ENCODE results near the gene CTSV. TPM values are rescaled to one million over a fixed set of nuclear protein-coding genes. Genes with fewer than 3 reads are reported as not detected.
"Not testable (repeated sequence)": the region's sequence is repeated elsewhere in the genome, so short reads cannot be mapped to it uniquely, and the experiment has no call there.

The CTSV gene
- total and polyA plus RNA-seq, 3 donors from 2014 or later, result 96.6 to 319 (median 107) TPM

DNA sequence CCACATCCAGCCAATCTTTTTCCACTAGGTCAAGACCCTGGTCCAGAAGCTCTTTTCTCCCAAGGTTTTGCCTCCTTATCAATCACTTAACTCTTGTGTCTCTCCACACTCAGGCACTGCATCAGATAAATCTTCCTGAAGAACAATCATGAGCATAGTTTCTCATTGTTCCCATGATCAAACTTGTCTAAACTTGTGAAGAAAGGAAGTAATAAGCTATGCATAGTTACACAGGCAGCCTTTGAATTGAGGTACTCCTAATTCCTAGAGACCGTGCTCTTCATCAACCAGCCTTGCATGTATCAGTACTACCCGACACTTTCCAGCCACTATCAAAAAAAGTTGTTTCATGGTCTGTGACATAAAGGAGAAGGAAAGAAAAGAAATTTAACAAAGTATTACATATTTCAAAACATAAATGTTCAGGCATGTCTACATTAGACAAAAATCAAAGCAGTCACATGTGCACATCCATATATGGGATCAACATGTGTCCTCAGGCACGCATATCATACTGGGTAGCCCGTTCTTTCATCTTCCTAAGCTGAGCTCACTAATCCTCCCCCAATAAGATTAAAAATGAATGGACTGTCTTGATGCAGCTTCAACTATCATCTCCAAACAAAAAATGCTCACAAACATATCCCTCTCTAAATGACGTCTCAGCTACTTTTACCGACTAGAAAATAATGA lies 41.8 kb downstream of the CTSV start:
- H3K27ac ChIP-seq; DNase-seq; H3K4me1 ChIP-seq; H3K4me3 ChIP-seq; H3K36me3 ChIP-seq (ENCODE audit: low read depth, missing control alignments); intact Hi-C loops (cut with DNase I; ENCODE audit: low total_unique reads); H3K9me3 ChIP-seq; H3K27me3 ChIP-seq: not testable (repeated sequence)
- WGBS, 2 donors, result 67 to 84% methylated on average over 6 of the region's 6 CpGs

- no CpG with 5 or more reads among the region's 2 CpGs for WGBS, 2 donors
- H3K9me3 ChIP-seq; intact Hi-C loops (cut with DNase I; ENCODE audit: low total_unique reads); H3K4me3 ChIP-seq; DNase-seq; H3K36me3 ChIP-seq (ENCODE audit: low read depth, missing control alignments); H3K4me1 ChIP-seq; H3K27ac ChIP-seq; H3K27me3 ChIP-seq: not testable (repeated sequence)
Measured at GRCh38 chr9:96994531-96995016, 44.4 kb downstream of the CTSV start.

DNA sequence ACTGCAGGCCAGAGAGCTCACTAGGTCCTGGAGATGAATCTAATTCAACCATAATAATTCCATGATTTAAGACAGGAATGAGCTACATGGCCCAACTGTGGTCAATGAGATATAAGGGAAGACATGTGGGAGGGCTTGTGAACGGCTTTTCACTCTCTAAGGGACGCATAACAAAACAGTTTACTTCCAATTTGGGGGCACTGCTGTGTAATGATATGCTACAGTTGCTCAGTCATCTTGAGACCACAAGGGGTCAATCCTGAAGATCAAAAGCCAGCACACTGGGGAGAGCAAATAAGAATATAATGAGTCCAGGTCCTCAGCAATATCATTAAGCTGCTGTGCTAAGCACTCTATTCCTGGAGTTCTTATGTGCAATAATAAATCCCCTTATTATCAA lies 46.6 kb downstream of the CTSV start:
- 79% methylated on average over 2 of the region's 2 CpGs for WGBS, 2 donors
- H3K4me3 ChIP-seq; H3K4me1 ChIP-seq; H3K9me3 ChIP-seq; DNase-seq; H3K27ac ChIP-seq; H3K36me3 ChIP-seq (ENCODE audit: low read depth, missing control alignments); H3K27me3 ChIP-seq; intact Hi-C loops (cut with DNase I; ENCODE audit: low total_unique reads): not testable (repeated sequence)

GRCh38 chr9:96989747-96990318 lies 49.1 kb downstream of the CTSV start:
- H3K4me3 ChIP-seq; H3K9me3 ChIP-seq; DNase-seq; H3K27me3 ChIP-seq; H3K27ac ChIP-seq; intact Hi-C loops (cut with DNase I; ENCODE audit: low total_unique reads); H3K36me3 ChIP-seq (ENCODE audit: low read depth, missing control alignments); H3K4me1 ChIP-seq: not testable (repeated sequence)
- 68 to 86% methylated on average over 1 of the region's 1 CpG for WGBS, 2 donors

DNA sequence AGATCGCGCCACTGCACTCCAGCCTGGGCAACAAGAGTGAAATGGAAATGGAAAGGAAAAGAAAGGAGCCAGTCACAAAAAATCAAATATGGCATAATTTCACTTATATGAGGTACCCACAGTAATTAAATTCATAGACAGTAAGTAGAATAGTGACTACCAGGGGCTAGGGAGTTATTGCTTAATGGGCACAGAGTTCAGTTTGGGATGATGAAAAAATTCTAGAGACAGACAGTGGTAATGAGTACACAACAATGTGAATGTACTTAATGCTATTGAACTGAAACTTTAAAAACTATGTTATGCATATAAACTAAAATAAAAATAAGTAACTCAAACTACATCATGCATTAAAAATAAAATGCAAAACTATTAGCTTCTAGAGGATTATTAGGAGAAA lies 54.1 kb downstream of the CTSV start:
- DNase-seq; H3K9me3 ChIP-seq; H3K27ac ChIP-seq; H3K36me3 ChIP-seq (ENCODE audit: low read depth, missing control alignments); H3K27me3 ChIP-seq; intact Hi-C loops (cut with DNase I; ENCODE audit: low total_unique reads); H3K4me3 ChIP-seq; H3K4me1 ChIP-seq: not testable (repeated sequence)
- 89 to 100% methylated on average over 2 of the region's 2 CpGs for WGBS, 2 donors

DNA sequence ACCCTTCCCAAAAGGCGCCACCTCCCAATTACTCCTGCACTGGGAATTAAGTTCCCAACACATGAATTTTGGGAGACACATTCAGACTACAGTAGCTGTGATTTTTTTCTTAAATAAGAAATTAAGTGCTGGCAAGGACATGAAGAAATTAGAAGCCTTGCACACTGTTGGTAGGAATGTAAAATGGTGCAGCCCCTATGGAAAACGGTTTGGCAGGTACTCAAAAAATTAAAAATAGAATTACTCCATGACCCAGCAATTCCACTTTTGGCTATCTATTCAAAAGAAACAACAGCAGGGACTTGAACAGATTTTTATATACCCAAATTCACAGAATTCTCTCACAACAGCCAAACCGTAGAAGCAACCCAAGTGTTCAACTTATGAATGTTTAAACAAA lies 54.8 kb downstream of the CTSV start:
- intact Hi-C loops (cut with DNase I; ENCODE audit: low total_unique reads); H3K4me3 ChIP-seq; H3K4me1 ChIP-seq; H3K36me3 ChIP-seq (ENCODE audit: low read depth, missing control alignments); H3K27me3 ChIP-seq; H3K9me3 ChIP-seq; H3K27ac ChIP-seq; DNase-seq: not testable (repeated sequence)
- whole genome bisulfite sequencing, 2 donors, result 73 to 77% methylated on average over 2 to 3 of the region's 3 CpGs

DNA sequence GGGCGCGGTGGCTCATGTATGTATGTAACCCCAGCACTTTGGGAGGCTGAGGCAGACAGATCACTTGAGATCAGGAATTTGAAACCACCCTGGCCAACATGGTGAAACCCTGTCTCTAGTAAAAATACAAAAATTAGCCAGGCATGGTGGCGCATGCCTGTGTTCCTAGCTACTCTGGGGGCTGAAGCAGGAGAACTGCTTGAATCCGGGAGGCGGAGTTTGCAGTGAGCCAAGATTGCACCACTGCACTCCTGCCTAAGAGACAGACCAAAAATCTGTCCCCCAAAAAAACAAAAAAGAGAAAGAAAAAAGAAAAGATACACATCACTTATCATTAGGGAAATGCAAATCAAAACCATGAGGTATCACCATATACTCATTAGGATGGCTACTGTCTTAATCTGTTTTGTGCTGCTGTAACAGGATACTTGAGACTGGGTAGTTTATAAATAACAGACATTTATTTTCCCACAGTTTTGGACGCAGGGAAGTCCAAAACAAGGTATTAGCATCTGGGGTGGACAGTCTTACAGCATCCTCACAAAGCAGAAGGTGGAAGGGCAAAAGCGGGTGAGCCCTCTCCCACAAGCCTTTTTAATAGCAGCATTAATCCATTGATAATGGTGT lies 55.3 kb downstream of the CTSV start:
- 85 to 87% methylated on average over 6 to 7 of the region's 7 CpGs for WGBS, 2 donors
- H3K27me3 ChIP-seq; H3K9me3 ChIP-seq; H3K27ac ChIP-seq; H3K4me1 ChIP-seq; H3K36me3 ChIP-seq (ENCODE audit: low read depth, missing control alignments); intact Hi-C loops (cut with DNase I; ENCODE audit: low total_unique reads); H3K4me3 ChIP-seq; DNase-seq: not testable (repeated sequence)

Other genes starting within 250 kb of the CTSV start
- 10 to 100 TPM; 16.8 to 18.4 TPM for gene ZNF782, start 184.6 kb downstream of the CTSV start, total RNA-seq
- 5.1 TPM for gene ZNF782, start 184.6 kb downstream of the CTSV start, polyA plus RNA-seq (ENCODE audit: insufficient read depth, low read depth, low replicate concordance)
- 1 to 10 TPM; 1.3 to 2.6 TPM for gene NUTM2G, start 110.3 kb downstream of the CTSV start, total RNA-seq
- gene NUTM2G, start 110.3 kb downstream of the CTSV start, polyA plus RNA-seq (ENCODE audit: insufficient read depth, low read depth, low replicate concordance), result 2.7 TPM